Smooth muscle cell (in vitro differentiated cells): ENCODE results near the gene UBQLN2. TPM values are rescaled to one million over a fixed set of nuclear protein-coding genes. Genes with fewer than 3 reads are reported as not detected.
A peak's percentile ranks its signal among the peaks of the same experiment; 100 is the strongest.

Experiments used
- DNase-seq: peaks from one replicate; lab custom pipeline; 2025; ENCODE audit not compliant: unreplicated experiment; lab: John Stamatoyannopoulos, UW
- H2AFZ ChIP-seq: fragments of 200-600 bp; sonication (generic); 2 replicates; pipeline ENCODE4 v1.6.0; 2016; ENCODE audit warnings: antibody characterized with exemption, low read depth, mild to moderate bottlenecking
- H3F3A ChIP-seq: fragments of 200-600 bp; sonication (generic); 2 replicates; pipeline ENCODE4 v1.6.0; 2017; ENCODE audit warnings: antibody characterized with exemption, low read depth
- H3K27ac ChIP-seq: fragments of 200-600 bp; sonication (generic); 2 replicates; pipeline ENCODE4 v1.5.1; 2016; ENCODE audit warnings: low read depth, mild to moderate bottlenecking
- H3K27me3 ChIP-seq: fragments of 200-600 bp; sonication (generic); 2 replicates; pipeline ENCODE4 v1.6.1; 2016; ENCODE audit warnings: low read depth, mild to moderate bottlenecking
- H3K36me3 ChIP-seq: fragments of 200-600 bp; sonication (generic); 2 replicates; pipeline ENCODE4 v1.5.1; 2016; ENCODE audit warnings: low read depth
- H3K4me1 ChIP-seq: fragments of 200-600 bp; sonication (generic); 2 replicates; pipeline ENCODE4 v1.5.1; 2016; ENCODE audit warnings: low read depth
- H3K4me2 ChIP-seq: fragments of 200-600 bp; sonication (generic); 2 replicates; pipeline ENCODE4 v1.6.0; 2016; ENCODE audit warnings: mild to moderate bottlenecking
- H3K4me3 ChIP-seq: fragments of 200-600 bp; sonication (generic); 2 replicates; pipeline ENCODE4 v1.5.1; 2016; ENCODE audit warnings: mild to moderate bottlenecking
- H3K79me2 ChIP-seq: fragments of 200-600 bp; sonication (generic); 2 replicates; pipeline ENCODE4 v1.6.0; 2016; ENCODE audit warnings: low read depth, mild to moderate bottlenecking
- H3K9ac ChIP-seq: fragments of 200-600 bp; sonication (generic); 2 replicates; pipeline ENCODE4 v1.6.0; 2016; ENCODE audit warnings: low read depth
- H3K9me3 ChIP-seq: fragments of 200-600 bp; sonication (generic); replicated peaks from 2 replicates; pipeline ENCODE4 v1.5.1; 2016; ENCODE audit warnings: low read depth
- H4K20me1 ChIP-seq: fragments of 200-600 bp; sonication (generic); 2 replicates; pipeline ENCODE4 v1.6.0; 2016; ENCODE audit warnings: low read depth
- CTCF ChIP-seq: fragments of 200-600 bp; sonication (generic); IDR thresholded peaks from 2 replicates; pipeline ENCODE4 v1.5.1; 2017; ENCODE audit warnings: borderline replicate concordance, mild to moderate bottlenecking, antibody characterized with exemption; ENCODE audit not compliant: insufficient read depth, poor library complexity, severe bottlenecking
- WGBS: methylation state at CpG from one replicate; pipeline ENCODE4 v1.1.7; 2016; ENCODE audit warnings: low lambda C conversion rate; 5-methylcytosine and 5-hydroxymethylcytosine counted together
- polyA plus RNA-seq: library from polyadenylated mRNA; unstranded; fragments of >200 nt; fragmentation: Nextera tagmentation; extraction: Ambion mirVana; gene quantifications from 2 replicates; pipeline ENCODE4 v1.2.1, GENCODE V29; 2016
- total RNA-seq: library from RNA; depleted of rRNA; stranded (reverse); fragments of >200 nt; gene quantifications from 2 replicates; pipeline ENCODE4 v1.2.3, GENCODE V29; 2014

UBQLN2 gene
- total and polyA plus RNA-seq, 2 experiments from 2014 or later, result 31.3 to 40.8 TPM

DNA sequence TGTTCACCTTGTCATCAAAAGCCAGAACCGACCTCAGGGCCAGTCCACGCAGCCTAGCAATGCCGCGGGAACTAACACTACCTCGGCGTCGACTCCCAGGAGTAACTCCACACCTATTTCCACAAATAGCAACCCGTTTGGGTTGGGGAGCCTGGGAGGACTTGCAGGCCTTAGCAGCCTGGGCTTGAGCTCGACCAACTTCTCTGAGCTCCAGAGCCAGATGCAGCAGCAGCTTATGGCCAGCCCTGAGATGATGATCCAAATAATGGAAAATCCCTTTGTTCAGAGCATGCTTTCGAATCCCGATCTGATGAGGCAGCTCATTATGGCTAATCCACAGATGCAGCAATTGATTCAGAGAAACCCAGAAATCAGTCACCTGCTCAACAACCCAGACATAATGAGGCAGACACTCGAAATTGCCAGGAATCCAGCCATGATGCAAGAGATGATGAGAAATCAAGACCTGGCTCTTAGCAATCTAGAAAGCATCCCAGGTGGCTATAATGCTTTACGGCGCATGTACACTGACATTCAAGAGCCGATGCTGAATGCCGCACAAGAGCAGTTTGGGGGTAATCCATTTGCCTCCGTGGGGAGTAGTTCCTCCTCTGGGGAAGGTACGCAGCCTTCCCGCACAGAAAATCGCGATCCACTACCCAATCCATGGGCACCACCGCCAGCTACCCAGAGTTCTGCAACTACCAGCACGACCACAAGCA, 898 bp downstream of the UBQLN2 start:
- Histone ChIP-seq H3K9me3 (no peaks in the 10 kb centered on the region), H3K79me2 (peaks cover 46% of the 10 kb centered on the region), H3K27me3 (no peaks in the 10 kb centered on the region), H4K20me1 (peaks cover 49% of the 10 kb centered on the region), H3K9ac (peak overlapping the region; percentile 98), H3K4me3 (peak overlapping the region; percentile 77), H3K36me3 (no peaks in the 10 kb centered on the region), H3K4me2 (peak overlapping the region; percentile 89), H2AFZ (no peak overlapping the region), H3K27ac (peak overlapping the region; percentile 98), H3F3A (no peaks in the 10 kb centered on the region), H3K4me1 (peaks cover 14% of the 10 kb centered on the region)
- no peak for TF ChIP-seq CTCF
- DNase-seq, result no peak
- 43% methylated on average over 23 of the region's 23 CpGs for WGBS

DNA sequence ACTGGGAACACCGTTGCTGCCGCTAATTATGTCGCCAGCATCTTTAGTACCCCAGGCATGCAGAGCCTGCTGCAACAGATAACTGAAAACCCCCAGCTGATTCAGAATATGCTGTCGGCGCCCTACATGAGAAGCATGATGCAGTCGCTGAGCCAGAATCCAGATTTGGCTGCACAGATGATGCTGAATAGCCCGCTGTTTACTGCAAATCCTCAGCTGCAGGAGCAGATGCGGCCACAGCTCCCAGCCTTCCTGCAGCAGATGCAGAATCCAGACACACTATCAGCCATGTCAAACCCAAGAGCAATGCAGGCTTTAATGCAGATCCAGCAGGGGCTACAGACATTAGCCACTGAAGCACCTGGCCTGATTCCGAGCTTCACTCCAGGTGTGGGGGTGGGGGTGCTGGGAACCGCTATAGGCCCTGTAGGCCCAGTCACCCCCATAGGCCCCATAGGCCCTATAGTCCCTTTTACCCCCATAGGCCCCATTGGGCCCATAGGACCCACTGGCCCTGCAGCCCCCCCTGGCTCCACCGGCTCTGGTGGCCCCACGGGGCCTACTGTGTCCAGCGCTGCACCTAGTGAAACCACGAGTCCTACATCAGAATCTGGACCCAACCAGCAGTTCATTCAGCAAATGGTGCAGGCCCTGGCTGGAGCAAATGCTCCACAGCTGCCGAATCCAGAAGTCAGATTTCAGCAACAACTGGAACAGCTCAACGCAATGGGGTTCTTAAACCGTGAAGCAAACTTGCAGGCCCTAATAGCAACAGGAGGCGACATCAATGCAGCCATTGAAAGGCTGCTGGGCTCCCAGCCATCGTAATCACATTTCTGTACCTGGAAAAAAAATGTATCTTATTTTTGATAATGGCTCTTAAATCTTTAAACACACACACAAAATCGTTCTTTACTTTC, 1.8 kb downstream of the UBQLN2 start:
- H3K9me3 ChIP-seq, result no peaks in the 10 kb centered on the region
- 45% methylated on average over 20 of the region's 20 CpGs for WGBS
- peaks cover 14% of the 10 kb centered on the region for H3K4me1 ChIP-seq
- H3K27me3 ChIP-seq, result no peaks in the 10 kb centered on the region
- no peaks in the 10 kb centered on the region for H3K36me3 ChIP-seq
- H3K9ac ChIP-seq, result peak overlapping the region; percentile 98
- peaks cover 46% of the 10 kb centered on the region for H3K79me2 ChIP-seq
- H3K27ac ChIP-seq, result peak overlapping the region; percentile 98
- peaks cover 49% of the 10 kb centered on the region for H4K20me1 ChIP-seq
- DNase-seq, result no peak
- H3K4me2 ChIP-seq, result peak overlapping the region; percentile 89
- no peak for TF ChIP-seq CTCF
- no peak overlapping the region for H2AFZ ChIP-seq
- no peaks in the 10 kb centered on the region for H3F3A ChIP-seq
- H3K4me3 ChIP-seq, result peak overlapping the region; percentile 77

DNA sequence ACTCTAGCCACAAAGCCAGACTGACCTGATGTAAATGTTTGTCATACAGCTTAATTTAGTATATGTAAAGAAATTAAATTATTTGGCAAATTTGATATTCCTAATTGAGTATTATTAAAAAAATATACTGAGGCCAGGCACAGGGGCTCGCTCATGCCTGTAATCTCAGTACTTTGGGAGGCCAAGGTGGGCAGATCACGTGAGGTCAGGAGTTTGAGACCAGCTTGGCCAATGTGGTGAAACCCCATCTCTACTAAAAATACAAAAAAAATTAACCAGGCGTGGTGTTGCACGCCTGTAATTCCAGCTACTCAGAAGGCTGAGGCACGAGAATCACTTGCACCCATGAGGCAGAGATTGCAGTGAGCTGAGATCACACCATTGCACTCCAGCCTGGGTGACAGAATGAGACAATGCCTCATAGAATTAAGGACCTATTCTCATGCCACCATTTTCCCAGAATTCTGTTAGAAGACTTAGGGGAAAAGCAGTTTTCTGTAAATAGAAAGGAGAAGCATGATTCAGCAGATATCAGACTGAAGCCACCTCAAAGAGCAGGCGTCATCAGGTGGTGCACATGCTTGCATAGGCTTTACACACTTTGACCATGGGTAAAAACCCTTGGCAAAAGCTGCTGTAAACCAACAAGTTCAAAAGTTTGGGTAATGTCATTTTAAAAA, 6.1 kb downstream of the UBQLN2 start:
- no peaks in the 10 kb centered on the region for H3K36me3 ChIP-seq
- no peak for TF ChIP-seq CTCF
- no peaks in the 10 kb centered on the region for H3F3A ChIP-seq
- no peak overlapping the region for H3K4me3 ChIP-seq
- WGBS, result 70% methylated on average over 6 of the region's 6 CpGs
- DNase-seq, result no peak
- H3K4me1 ChIP-seq, result peaks cover 9% of the 10 kb centered on the region
- no peaks in the 10 kb centered on the region for H3K27me3 ChIP-seq
- H4K20me1 ChIP-seq, result peaks cover 44% of the 10 kb centered on the region
- no peak overlapping the region for H3K9ac ChIP-seq
- peaks cover 38% of the 10 kb centered on the region for H3K79me2 ChIP-seq
- H3K4me2 ChIP-seq, result no peak overlapping the region
- no peak overlapping the region for H2AFZ ChIP-seq
- no peaks in the 10 kb centered on the region for H3K9me3 ChIP-seq
- peak overlapping the region; percentile 25 for H3K27ac ChIP-seq
